Activated naive CD8-positive, alpha-beta T cell (primary cell): ENCODE measurements around the gene TUBB1.
"Not testable (repeated sequence)": the region's sequence is repeated elsewhere in the genome, so short reads cannot be mapped to it uniquely, and the experiment has no call there.

Source experiments
- H3K27ac Mint-ChIP-seq: one replicate; pipeline ENCODE4 v1.8.0; 2021; ENCODE audit warnings: mixed read lengths
- H3K27me3 Mint-ChIP-seq: one replicate; pipeline ENCODE4 v1.8.0; 2021; ENCODE audit warnings: mixed read lengths
- H3K36me3 Mint-ChIP-seq: one replicate; pipeline ENCODE4 v1.8.0; 2021; ENCODE audit warnings: mixed read lengths
- H3K4me1 Mint-ChIP-seq: one replicate; pipeline ENCODE4 v1.8.0; 2021; ENCODE audit warnings: low read depth, mixed read lengths
- H3K4me3 Mint-ChIP-seq: one replicate; pipeline ENCODE4 v1.8.0; 2021; ENCODE audit warnings: mild to moderate bottlenecking, mixed read lengths
- H3K9me3 Mint-ChIP-seq: one replicate; pipeline ENCODE4 v1.8.0; 2021; ENCODE audit warnings: low read depth, mixed read lengths

Gene TUBB1

GRCh38 chr20:59019217-59019616, at the start of gene TUBB1:
Gene TUBB1 (plus strand): TSS chr20:59019429. CDS start chr20:59019523, 94 bp downstream.
- H3K27me3 Mint-ChIP-seq = no peaks in the 10 kb centered on the region
- no peak within 1 kb of the TSS for H3K4me3 Mint-ChIP-seq
- no peaks in the 10 kb centered on the region for H3K9me3 Mint-ChIP-seq
- H3K4me1 Mint-ChIP-seq = peaks cover 23% of the 10 kb centered on the region
- no peak within 1 kb of the TSS for H3K27ac Mint-ChIP-seq
- H3K36me3 Mint-ChIP-seq = no peaks in the 10 kb centered on the region

GRCh38 chr20:58969439-58969838, 49.8 kb upstream of the TUBB1 start:
- H3K27ac Mint-ChIP-seq = no peak overlapping the region
- H3K4me1 Mint-ChIP-seq = no peaks in the 10 kb centered on the region
- H3K4me3 Mint-ChIP-seq = no peak overlapping the region
- H3K9me3 Mint-ChIP-seq = no peaks in the 10 kb centered on the region
- H3K27me3 Mint-ChIP-seq = no peaks in the 10 kb centered on the region
- no peaks in the 10 kb centered on the region for H3K36me3 Mint-ChIP-seq

- Mint-ChIP-seq H3K4me1 (no peaks in the 10 kb centered on the region), H3K36me3 (peaks cover 1% of the 10 kb centered on the region), H3K9me3 (peaks cover 2% of the 10 kb centered on the region), H3K4me3 (no peak overlapping the region), H3K27ac (no peak overlapping the region), H3K27me3 (no peaks in the 10 kb centered on the region)
These were observed 49.1 kb upstream of the TUBB1 start for GRCh38 chr20:58970146-58970545.

- Mint-ChIP-seq H3K4me3 (no peak overlapping the region), H3K27ac (no peak overlapping the region), H3K4me1 (no peaks in the 10 kb centered on the region), H3K27me3 (no peaks in the 10 kb centered on the region), H3K9me3 (peaks cover 14% of the 10 kb centered on the region), H3K36me3 (peaks cover 7% of the 10 kb centered on the region)
These were observed 47.8 kb upstream of the TUBB1 start for GRCh38 chr20:58971429-58971828.

- Mint-ChIP-seq H3K36me3 (peaks cover 7% of the 10 kb centered on the region), H3K9me3 (peaks cover 17% of the 10 kb centered on the region), H3K4me3 (no peak overlapping the region), H3K27me3 (no peaks in the 10 kb centered on the region), H3K27ac (no peak overlapping the region), H3K4me1 (no peaks in the 10 kb centered on the region)
These were observed 46.0 kb upstream of the TUBB1 start for GRCh38 chr20:58973179-58973578.

- Mint-ChIP-seq H3K4me3 (no peak overlapping the region), H3K9me3 (peaks cover 17% of the 10 kb centered on the region), H3K27ac (no peak overlapping the region), H3K36me3 (peaks cover 7% of the 10 kb centered on the region), H3K4me1 (no peaks in the 10 kb centered on the region), H3K27me3 (no peaks in the 10 kb centered on the region)
These were observed 45.4 kb upstream of the TUBB1 start for GRCh38 chr20:58973866-58974265.

- no peak overlapping the region for H3K27ac Mint-ChIP-seq
- no peaks in the 10 kb centered on the region for H3K4me1 Mint-ChIP-seq
- no peaks in the 10 kb centered on the region for H3K27me3 Mint-ChIP-seq
- no peak overlapping the region for H3K4me3 Mint-ChIP-seq
- peaks cover 7% of the 10 kb centered on the region for H3K36me3 Mint-ChIP-seq
- H3K9me3 Mint-ChIP-seq = peaks cover 17% of the 10 kb centered on the region
These were observed 43.9 kb upstream of the TUBB1 start for GRCh38 chr20:58975353-58975752.

- Mint-ChIP-seq H3K4me3 (no peak overlapping the region), H3K4me1 (no peaks in the 10 kb centered on the region), H3K27me3 (no peaks in the 10 kb centered on the region), H3K9me3 (peaks cover 17% of the 10 kb centered on the region), H3K27ac (no peak overlapping the region), H3K36me3 (peaks cover 7% of the 10 kb centered on the region)
These were observed 43.0 kb upstream of the TUBB1 start for GRCh38 chr20:58976061-58976730.

- Mint-ChIP-seq H3K4me3 (peak overlapping the region; percentile 46), H3K4me1 (peaks cover 14% of the 10 kb centered on the region), H3K27ac (no peak overlapping the region), H3K27me3 (no peaks in the 10 kb centered on the region), H3K9me3 (peaks cover 17% of the 10 kb centered on the region), H3K36me3 (peaks cover 11% of the 10 kb centered on the region)
These were observed 40.7 kb upstream of the TUBB1 start for GRCh38 chr20:58978351-58979190.

- peak within 1 kb of the TSS; percentile 92 for H3K27ac Mint-ChIP-seq
- peak within 1 kb of the TSS; percentile 96 for H3K4me3 Mint-ChIP-seq
- peaks cover 5% of the 10 kb centered on the region for H3K36me3 Mint-ChIP-seq
- H3K9me3 Mint-ChIP-seq = peaks cover 8% of the 10 kb centered on the region
- H3K4me1 Mint-ChIP-seq = peaks cover 32% of the 10 kb centered on the region
- no peaks in the 10 kb centered on the region for H3K27me3 Mint-ChIP-seq
These were observed 38.3 kb upstream of the TUBB1 start, which contains the start of gene NELFCD for GRCh38 chr20:58980711-58981627. Gene NELFCD (plus strand): TSS chr20:58981256. CDS start chr20:58981310, 54 bp downstream.

GRCh38 chr20:58981628-58982364, 37.4 kb upstream of the TUBB1 start:
- H3K4me3 Mint-ChIP-seq = peak overlapping the region; percentile 96
- peaks cover 5% of the 10 kb centered on the region for H3K36me3 Mint-ChIP-seq
- peaks cover under 1% of the 10 kb centered on the region for H3K9me3 Mint-ChIP-seq
- H3K4me1 Mint-ChIP-seq = peaks cover 36% of the 10 kb centered on the region
- no peaks in the 10 kb centered on the region for H3K27me3 Mint-ChIP-seq
- H3K27ac Mint-ChIP-seq = peak overlapping the region; percentile 92

GRCh38 chr20:58982406-58983114, 36.7 kb upstream of the TUBB1 start:
- Mint-ChIP-seq H3K9me3 (no peaks in the 10 kb centered on the region), H3K27me3 (no peaks in the 10 kb centered on the region), H3K36me3 (peaks cover 5% of the 10 kb centered on the region), H3K4me3 (peak overlapping the region; percentile 96), H3K27ac (peak overlapping the region; percentile 88), H3K4me1 (peaks cover 38% of the 10 kb centered on the region)

- not testable (repeated sequence) for H3K27me3 Mint-ChIP-seq, H3K27ac Mint-ChIP-seq, H3K9me3 Mint-ChIP-seq, H3K36me3 Mint-ChIP-seq
- Mint-ChIP-seq H3K4me1 (peaks cover 38% of the 10 kb centered on the region), H3K4me3 (peak overlapping the region; percentile 96)
These were observed 36.1 kb upstream of the TUBB1 start for GRCh38 chr20:58983115-58983468.

GRCh38 chr20:58984691-58985090, 34.5 kb upstream of the TUBB1 start:
- no peaks in the 10 kb centered on the region for H3K9me3 Mint-ChIP-seq
- peaks cover 9% of the 10 kb centered on the region for H3K36me3 Mint-ChIP-seq
- peak overlapping the region; percentile 65 for H3K4me3 Mint-ChIP-seq
- peaks cover 38% of the 10 kb centered on the region for H3K4me1 Mint-ChIP-seq
- no peaks in the 10 kb centered on the region for H3K27me3 Mint-ChIP-seq
- peak overlapping the region; percentile 72 for H3K27ac Mint-ChIP-seq
